ENCODE measurements around the gene DLGAP1.

DLGAP1 gene

GRCh38 chr18:3845161-3845560, 609.9 kb downstream of the DLGAP1 start:
- no peak for DNase-seq (ENCODE audit: low read depth)
- TF ChIP-seq CTCF (conservative IDR thresholded peaks at IDR 0.05; ENCODE audit: control insufficient read depth, insufficient read depth, low read depth, low read length): no peak
- no peak overlapping the region for H3K4me3 ChIP-seq (ENCODE audit: control insufficient read depth, low read depth, low read length)

GRCh38 chr18:3842844-3843243, 612.3 kb downstream of the DLGAP1 start:
- no peak overlapping the region for H3K4me3 ChIP-seq (ENCODE audit: control insufficient read depth, low read depth, low read length)
- TF ChIP-seq CTCF (conservative IDR thresholded peaks at IDR 0.05; ENCODE audit: control insufficient read depth, insufficient read depth, low read depth, low read length): no peak
- no peak for DNase-seq (ENCODE audit: low read depth)

- peak; percentile 10 for DNase-seq (ENCODE audit: low read depth)
- no peak for TF ChIP-seq CTCF (conservative IDR thresholded peaks at IDR 0.05; ENCODE audit: control insufficient read depth, insufficient read depth, low read depth, low read length)
- H3K4me3 ChIP-seq (ENCODE audit: control insufficient read depth, low read depth, low read length): no peak overlapping the region
Observed at GRCh38 chr18:3840766-3841165, 614.3 kb downstream of the DLGAP1 start.

GRCh38 chr18:3839581-3839981, 615.5 kb downstream of the DLGAP1 start:
- no peak for DNase-seq (ENCODE audit: low read depth)
- TF ChIP-seq CTCF (conservative IDR thresholded peaks at IDR 0.05; ENCODE audit: control insufficient read depth, insufficient read depth, low read depth, low read length): no peak
- no peak overlapping the region for H3K4me3 ChIP-seq (ENCODE audit: control insufficient read depth, low read depth, low read length)

- DNase-seq (ENCODE audit: low read depth): no peak
- TF ChIP-seq CTCF (conservative IDR thresholded peaks at IDR 0.05; ENCODE audit: control insufficient read depth, insufficient read depth, low read depth, low read length): no peak
- no peak overlapping the region for H3K4me3 ChIP-seq (ENCODE audit: control insufficient read depth, low read depth, low read length)
Observed at GRCh38 chr18:3836483-3837335, 618.4 kb downstream of the DLGAP1 start.

- no peak for DNase-seq (ENCODE audit: low read depth)
- TF ChIP-seq CTCF (conservative IDR thresholded peaks at IDR 0.05; ENCODE audit: control insufficient read depth, insufficient read depth, low read depth, low read length): no peak
Observed at GRCh38 chr18:3832025-3832638, 623.0 kb downstream of the DLGAP1 start.

More at GRCh38 chr18:3832025-3832638, 623.0 kb downstream of the DLGAP1 start:
- no peak overlapping the region for H3K4me3 ChIP-seq (ENCODE audit: control insufficient read depth, low read depth, low read length)
